Keratinocyte (primary cell): ENCODE data around the gene AJAP1. TPM values are rescaled to one million over a fixed set of nuclear protein-coding genes. Genes with fewer than 3 reads are reported as not detected.

Experiments
- DNase-seq: peaks from one replicate; pipeline ENCODE4 v3.0.0-alpha.2; 2011; ENCODE audit warnings: low read depth, missing footprints, low spot score
- FAIRE-seq: peaks from 2 replicates; lab custom pipeline; 2011; peaks lifted over from hg19 to GRCh38; lab: Jason Lieb, UNC
- H2AFZ ChIP-seq: 2 replicates; pipeline ENCODE4 v1.6.0; 2012; ENCODE audit warnings: low read length, control low read depth, inconsistent platforms; ENCODE audit not compliant: control insufficient read depth
- H3K27ac ChIP-seq: 2 replicates; pipeline ENCODE4 v1.5.1; 2011; ENCODE audit warnings: low read length; ENCODE audit not compliant: control insufficient read depth, insufficient read depth
- H3K27me3 ChIP-seq: 3 replicates; pipeline ENCODE4 v1.6.0; 2011; ENCODE audit warnings: low read length; ENCODE audit not compliant: control insufficient read depth, insufficient read depth; ENCODE audit errors: extremely low read depth
- H3K36me3 ChIP-seq, 2 experiments: 2 replicates in 1 of 2; 3 replicates in 1 of 2; pipeline ENCODE4 v1.5.1; 2011; ENCODE audit warnings: low read length in 2 of 2, mild to moderate bottlenecking in 1 of 2; ENCODE audit not compliant: control insufficient read depth in 2 of 2, insufficient read depth in 2 of 2; ENCODE audit errors: extremely low read depth in 1 of 2
- H3K4me1 ChIP-seq: 3 replicates; pipeline ENCODE4 v1.5.1; 2011; ENCODE audit warnings: low read length; ENCODE audit not compliant: control insufficient read depth, insufficient read depth; ENCODE audit errors: extremely low read depth
- H3K4me2 ChIP-seq: 3 replicates; pipeline ENCODE4 v1.6.0; 2011; ENCODE audit warnings: low read depth, low read length; ENCODE audit not compliant: control insufficient read depth, insufficient read depth; ENCODE audit errors: extremely low read depth
- H3K4me3 ChIP-seq, 3 experiments: fragments of 200-600 bp in 1 of 3; sonication (generic) in 1 of 3; 2 replicates in 2 of 3; 3 replicates in 1 of 3; pipeline ENCODE4 v1.5.1; 2011 to 2016; ENCODE audit warnings: low read length in 3 of 3, mild to moderate bottlenecking in 3 of 3, control low read depth in 2 of 3, inconsistent platforms in 1 of 3, low read depth in 1 of 3, mixed read lengths in 1 of 3, mixed run types in 1 of 3, moderate library complexity in 1 of 3; ENCODE audit not compliant: control insufficient read depth in 2 of 3, insufficient read depth in 2 of 3; ENCODE audit errors: extremely low read depth in 1 of 3
- H3K79me2 ChIP-seq: 2 replicates; pipeline ENCODE4 v1.6.0; 2012; ENCODE audit warnings: low read length; ENCODE audit not compliant: control insufficient read depth, insufficient read depth
- H3K9ac ChIP-seq: 3 replicates; pipeline ENCODE4 v1.6.0; 2011; ENCODE audit warnings: low read length; ENCODE audit not compliant: control insufficient read depth, insufficient read depth; ENCODE audit errors: extremely low read depth
- H3K9me1 ChIP-seq: 3 replicates; pipeline ENCODE4 v1.6.0; 2011; ENCODE audit warnings: low read length; ENCODE audit not compliant: control insufficient read depth, insufficient read depth; ENCODE audit errors: extremely low read depth
- H3K9me3 ChIP-seq: 2 replicates; pipeline ENCODE4 v1.5.1; 2012; ENCODE audit warnings: low read depth, low read length; ENCODE audit not compliant: control insufficient read depth
- H4K20me1 ChIP-seq: 3 replicates; pipeline ENCODE4 v1.6.0; 2011; ENCODE audit warnings: low read length; ENCODE audit not compliant: control insufficient read depth, insufficient read depth; ENCODE audit errors: extremely low read depth
- CTCF ChIP-seq, 3 experiments: IDR thresholded peaks in 1 of 3; conservative IDR thresholded peaks in 1 of 3; optimal IDR thresholded peaks in 1 of 3; 2 replicates in 2 of 3; 3 replicates in 1 of 3; pipeline versions ENCODE3 to v1.5.1; 2011; ENCODE audit warnings: low read length in 3 of 3, mild to moderate bottlenecking in 3 of 3, moderate library complexity in 2 of 3, control low read depth in 1 of 3, inconsistent platforms in 1 of 3; ENCODE audit not compliant: insufficient read depth in 2 of 3; ENCODE audit errors: extremely low read depth in 1 of 3
- EZH2 ChIP-seq: IDR thresholded peaks from one replicate; pipeline ENCODE4 v1.6.1; 2012; ENCODE audit warnings: inconsistent platforms, mild to moderate bottlenecking, low read length, moderate library complexity
- dilution Hi-C: fragments of 300-500 bp; cut with MboI; formaldehyde crosslinking; loops from one replicate; pipeline ENCODE4 v1.7.0; 2020; ENCODE audit warnings: low sequenced_read_pairs; ENCODE audit not compliant: extremely low pct_ligation_motif_present
- polyA plus RNA-seq, 5 experiments: library from polyadenylated mRNA; depleted of rRNA in 3 of 5; stranded (reverse) in 3 of 5; stranded (forward) in 1 of 5; unstranded in 1 of 5; fragments of >200 nt; gene quantifications; 1 replicate in 1 of 5; 2 replicates in 3 of 5; 3 replicates in 1 of 5; pipeline versions ENCODE4 v1.2.1 to v1.2.3, GENCODE V29; 2011 to 2012; ENCODE audit warnings: missing spikeins in 2 of 5, low read depth in 1 of 5, low replicate concordance in 1 of 5

Gene AJAP1
- polyA plus RNA-seq, 1 donor (not counting 4 experiments of a cell fraction or from before 2014, with no cell fraction given): 2.2 TPM

- H3K9ac ChIP-seq: no peak overlapping the region
- no peaks in the 10 kb centered on the region for H3K9me1 ChIP-seq
- no peaks in the 10 kb centered on the region for H3K36me3 ChIP-seq
- H3K4me2 ChIP-seq: peak overlapping the region; percentile 57
- peaks cover 13% of the 10 kb centered on the region for H3K4me1 ChIP-seq
- no peaks in the 10 kb centered on the region for H4K20me1 ChIP-seq
- H3K4me3 ChIP-seq: peak overlapping the region; percentile 48 to 76 (median 68)
- TF ChIP-seq EZH2 (peak; percentile 38), CTCF (optimal IDR thresholded peaks at IDR 0.05 in 1 of 3, IDR thresholded peaks at IDR 0.05 in 1 of 3, conservative IDR thresholded peaks at IDR 0.05 in 1 of 3; ENCODE audit: extremely low read depth in 1 of 3, insufficient read depth in 2 of 3, low read length in 3 of 3) (no peak)
- FAIRE-seq (no peak), DNase-seq (no peak)
- H3K9me3 ChIP-seq: no peaks in the 10 kb centered on the region
- H3K27ac ChIP-seq: no peak overlapping the region
- H3K27me3 ChIP-seq: peaks cover 7% of the 10 kb centered on the region
- dilution Hi-C loops: no loop called here
- no peak overlapping the region for H2AFZ ChIP-seq
- H3K79me2 ChIP-seq: peaks cover 29% of the 10 kb centered on the region
These were observed 2.2 kb downstream of the AJAP1 start for GRCh38 chr1:4656533-4657140.

DNA sequence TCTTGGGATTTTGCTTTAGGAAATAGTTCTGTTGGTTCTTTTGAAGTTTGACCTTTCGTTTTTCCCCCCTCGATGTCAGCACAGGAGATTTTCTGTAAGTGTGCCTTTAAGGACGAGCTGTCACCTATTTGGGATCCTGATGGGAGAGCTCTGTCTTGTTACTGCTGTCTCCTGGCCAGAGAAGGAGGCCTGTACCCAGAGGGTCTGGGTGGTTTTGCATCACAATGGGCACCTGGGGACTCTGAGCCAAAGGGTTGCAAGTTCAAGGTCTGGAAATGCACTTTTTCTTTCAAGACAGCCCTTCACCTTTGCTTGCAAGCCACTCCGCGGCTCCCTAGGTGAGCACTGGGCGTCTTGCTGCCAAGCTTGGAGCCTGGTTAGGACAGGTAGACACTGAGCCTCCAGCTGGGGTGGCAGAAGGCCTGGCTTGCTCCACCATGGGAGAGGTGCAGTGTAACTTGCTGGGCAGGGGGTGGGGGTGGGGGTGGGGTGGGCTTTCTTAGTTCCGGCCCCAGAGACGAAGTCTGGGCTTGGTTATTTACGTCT, 2.9 kb downstream of the AJAP1 start:
- H3K9ac ChIP-seq: no peak overlapping the region
- TF ChIP-seq EZH2: no peak
- no peak for TF ChIP-seq CTCF (optimal IDR thresholded peaks at IDR 0.05 in 1 of 3, IDR thresholded peaks at IDR 0.05 in 1 of 3, conservative IDR thresholded peaks at IDR 0.05 in 1 of 3; ENCODE audit: extremely low read depth in 1 of 3, insufficient read depth in 2 of 3, low read length in 3 of 3)
- no peaks in the 10 kb centered on the region for H3K36me3 ChIP-seq
- dilution Hi-C loops: no loop called here
- no peak overlapping the region for H2AFZ ChIP-seq
- peaks cover 7% of the 10 kb centered on the region for H3K27me3 ChIP-seq
- no peaks in the 10 kb centered on the region for H3K9me3 ChIP-seq
- no peaks in the 10 kb centered on the region for H3K9me1 ChIP-seq
- H3K4me1 ChIP-seq: peaks cover 13% of the 10 kb centered on the region
- no peaks in the 10 kb centered on the region for H4K20me1 ChIP-seq
- no peak overlapping the region for H3K4me3 ChIP-seq
- DNase-seq (no peak), FAIRE-seq (no peak)
- H3K79me2 ChIP-seq: peaks cover 33% of the 10 kb centered on the region
- no peak overlapping the region for H3K27ac ChIP-seq
- peak overlapping the region; percentile 57 for H3K4me2 ChIP-seq
